ENCODE data around the gene TANK. TPM values are rescaled to one million over a fixed set of nuclear protein-coding genes. Genes with fewer than 3 reads are reported as not detected.

The TANK gene
- total RNA-seq, 1 donor from 2014 or later = 34.4 TPM

DNA sequence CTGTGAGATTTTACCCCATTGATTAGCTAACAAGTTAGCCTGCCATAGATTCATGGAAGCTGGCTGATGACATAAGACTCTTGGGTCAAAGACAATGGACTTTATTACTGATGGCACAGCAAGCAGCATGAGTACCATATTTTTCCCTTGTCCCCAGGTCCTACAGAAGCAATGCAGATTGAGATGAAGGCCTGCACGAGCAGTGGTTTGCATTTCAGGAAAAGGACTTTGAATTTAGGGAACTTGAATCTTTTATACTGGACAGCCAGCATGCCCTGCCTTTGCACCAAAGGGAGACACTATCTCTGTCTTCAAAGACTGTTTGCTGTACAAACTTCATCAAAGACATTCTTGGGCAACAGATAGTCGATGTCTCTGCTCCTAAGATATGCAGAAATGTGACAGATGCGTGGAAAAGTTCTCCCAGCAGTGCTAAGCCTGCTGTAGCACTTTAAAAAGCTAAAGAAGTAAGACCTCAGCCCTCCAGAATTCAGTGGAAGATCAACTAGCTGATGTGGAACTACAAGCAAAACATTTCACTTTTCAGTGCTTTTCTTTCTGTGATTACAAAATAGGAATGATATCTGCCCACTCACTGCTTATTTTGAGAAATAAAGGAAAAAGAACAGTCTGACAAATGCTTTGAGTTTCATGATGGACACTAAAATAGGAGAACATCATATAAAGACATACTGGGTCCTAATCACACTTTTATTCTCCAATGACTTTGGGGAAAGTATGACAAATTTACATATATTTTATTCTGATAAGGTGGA is 44.4 kb upstream of the TANK start:
- Mint-ChIP-seq H3K4me3 (no peak overlapping the region), H3K27me3 (no peaks in the 10 kb centered on the region), H3K36me3 (no peaks in the 10 kb centered on the region), H3K4me1 (ENCODE audit: unreplicated experiment) (no peaks in the 10 kb centered on the region), H3K9me3 (no peaks in the 10 kb centered on the region), H3K27ac (no peak overlapping the region)
- TF ChIP-seq, protein P1, sequence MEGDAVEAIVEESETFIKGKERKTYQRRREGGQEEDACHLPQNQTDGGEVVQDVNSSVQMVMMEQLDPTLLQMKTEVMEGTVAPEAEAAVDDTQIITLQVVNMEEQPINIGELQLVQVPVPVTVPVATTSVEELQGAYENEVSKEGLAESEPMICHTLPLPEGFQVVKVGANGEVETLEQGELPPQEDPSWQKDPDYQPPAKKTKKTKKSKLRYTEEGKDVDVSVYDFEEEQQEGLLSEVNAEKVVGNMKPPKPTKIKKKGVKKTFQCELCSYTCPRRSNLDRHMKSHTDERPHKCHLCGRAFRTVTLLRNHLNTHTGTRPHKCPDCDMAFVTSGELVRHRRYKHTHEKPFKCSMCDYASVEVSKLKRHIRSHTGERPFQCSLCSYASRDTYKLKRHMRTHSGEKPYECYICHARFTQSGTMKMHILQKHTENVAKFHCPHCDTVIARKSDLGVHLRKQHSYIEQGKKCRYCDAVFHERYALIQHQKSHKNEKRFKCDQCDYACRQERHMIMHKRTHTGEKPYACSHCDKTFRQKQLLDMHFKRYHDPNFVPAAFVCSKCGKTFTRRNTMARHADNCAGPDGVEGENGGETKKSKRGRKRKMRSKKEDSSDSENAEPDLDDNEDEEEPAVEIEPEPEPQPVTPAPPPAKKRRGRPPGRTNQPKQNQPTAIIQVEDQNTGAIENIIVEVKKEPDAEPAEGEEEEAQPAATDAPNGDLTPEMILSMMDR (conservative IDR thresholded peaks at IDR 0.05) = no peak
- no peak for DNase-seq (ENCODE audit: extremely low spot score, unreplicated experiment)

DNA sequence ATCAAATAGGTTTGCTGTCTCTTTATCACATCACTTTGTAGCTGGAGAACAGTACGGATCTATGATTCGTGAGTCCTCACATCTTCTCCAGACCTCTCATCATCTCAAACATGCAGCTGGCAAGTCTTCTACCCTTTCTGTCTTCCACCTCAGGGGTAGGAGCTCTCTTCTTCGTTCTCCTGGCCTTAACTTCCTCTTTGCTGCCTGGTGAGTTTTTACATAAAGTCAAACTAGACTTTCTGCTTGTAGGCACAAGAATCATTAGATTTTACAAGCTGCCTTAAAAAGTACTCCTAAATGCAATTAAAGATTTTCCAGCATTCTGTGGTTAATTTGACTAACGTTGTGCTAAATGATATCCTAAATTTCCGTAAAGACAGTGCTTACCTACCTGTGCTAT is 43.7 kb upstream of the TANK start:
- TF ChIP-seq, protein P1 (conservative IDR thresholded peaks at IDR 0.05) = no peak
- no peak overlapping the region for H3K27ac Mint-ChIP-seq
- no peak overlapping the region for H3K4me3 Mint-ChIP-seq
- no peak for DNase-seq (ENCODE audit: extremely low spot score, unreplicated experiment)
- no peaks in the 10 kb centered on the region for H3K27me3 Mint-ChIP-seq
- H3K36me3 Mint-ChIP-seq = no peaks in the 10 kb centered on the region
- H3K4me1 Mint-ChIP-seq (ENCODE audit: unreplicated experiment) = no peaks in the 10 kb centered on the region
- no peaks in the 10 kb centered on the region for H3K9me3 Mint-ChIP-seq

DNA sequence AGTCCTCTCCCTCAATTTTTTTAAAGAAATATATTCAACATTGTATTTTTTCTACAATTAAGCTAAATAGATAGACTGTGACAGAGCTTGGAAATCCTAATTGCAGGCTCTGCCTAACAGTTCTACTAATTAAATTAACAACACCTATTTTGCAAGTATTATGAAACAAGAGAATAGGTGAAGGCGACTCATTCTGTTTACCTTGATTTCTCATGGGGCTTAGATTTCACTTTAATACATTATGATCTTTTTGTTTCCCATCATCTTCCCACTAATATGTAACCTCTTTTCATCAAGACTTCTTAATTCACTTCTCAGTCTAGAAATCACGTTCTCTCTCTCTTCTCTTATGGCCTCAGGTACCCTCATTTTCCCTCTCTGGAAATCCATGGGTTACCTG is 42.7 kb upstream of the TANK start:
- Mint-ChIP-seq H3K36me3 (no peaks in the 10 kb centered on the region), H3K4me3 (no peak overlapping the region), H3K27me3 (no peaks in the 10 kb centered on the region), H3K4me1 (ENCODE audit: unreplicated experiment) (no peaks in the 10 kb centered on the region), H3K9me3 (no peaks in the 10 kb centered on the region), H3K27ac (no peak overlapping the region)
- TF ChIP-seq, protein P1 (conservative IDR thresholded peaks at IDR 0.05) = no peak
- no peak for DNase-seq (ENCODE audit: extremely low spot score, unreplicated experiment)

DNA sequence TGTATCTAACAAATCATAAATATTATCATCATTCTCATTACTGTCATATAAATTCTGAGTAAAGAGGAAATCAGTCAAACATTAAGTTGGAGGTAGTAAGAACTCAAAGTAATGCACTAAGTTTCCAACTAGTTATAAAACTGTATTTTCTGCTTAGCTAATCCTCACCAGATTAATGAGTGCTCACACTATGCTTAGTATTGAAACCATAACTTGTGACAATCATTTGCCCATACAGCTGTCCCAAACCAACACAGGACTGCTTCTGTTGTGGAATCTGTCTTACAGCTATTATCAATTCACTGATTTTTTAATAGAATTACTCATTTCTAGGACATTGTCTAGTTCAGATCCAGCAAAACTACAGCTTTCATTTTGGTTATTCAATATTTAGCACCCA is 41.5 kb upstream of the TANK start:
- no peaks in the 10 kb centered on the region for H3K27me3 Mint-ChIP-seq
- no peak overlapping the region for H3K4me3 Mint-ChIP-seq
- H3K36me3 Mint-ChIP-seq = no peaks in the 10 kb centered on the region
- TF ChIP-seq, protein P1 (conservative IDR thresholded peaks at IDR 0.05) = no peak
- peaks cover 12% of the 10 kb centered on the region for H3K4me1 Mint-ChIP-seq (ENCODE audit: unreplicated experiment)
- no peak for DNase-seq (ENCODE audit: extremely low spot score, unreplicated experiment)
- H3K27ac Mint-ChIP-seq = no peak overlapping the region
- no peaks in the 10 kb centered on the region for H3K9me3 Mint-ChIP-seq

DNA sequence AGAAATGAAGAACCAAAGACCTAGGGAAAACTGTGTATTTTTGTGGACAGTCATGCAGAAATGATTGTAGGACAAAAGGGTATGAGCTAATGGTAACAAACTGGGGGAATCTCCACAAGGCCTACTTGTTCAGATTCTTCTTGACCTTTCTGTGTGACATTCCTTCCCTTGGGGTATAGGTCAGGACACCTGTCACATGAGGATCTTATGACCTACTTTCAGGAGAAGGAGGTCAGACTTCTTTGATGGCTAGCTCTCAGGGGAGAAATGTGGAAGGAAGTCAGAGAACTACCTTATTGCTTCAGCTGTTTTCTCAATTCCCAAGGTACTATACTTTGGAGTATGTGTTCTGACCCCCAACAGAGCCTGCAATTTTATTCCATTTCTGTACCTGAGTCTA is 40.7 kb upstream of the TANK start:
- H3K27ac Mint-ChIP-seq = no peak overlapping the region
- H3K27me3 Mint-ChIP-seq = no peaks in the 10 kb centered on the region
- no peaks in the 10 kb centered on the region for H3K36me3 Mint-ChIP-seq
- H3K4me3 Mint-ChIP-seq = no peak overlapping the region
- no peaks in the 10 kb centered on the region for H3K9me3 Mint-ChIP-seq
- peaks cover 13% of the 10 kb centered on the region for H3K4me1 Mint-ChIP-seq (ENCODE audit: unreplicated experiment)
- TF ChIP-seq, protein P1 (conservative IDR thresholded peaks at IDR 0.05) = no peak
- DNase-seq (ENCODE audit: extremely low spot score, unreplicated experiment) = no peak
